ENCODE data around the gene ZDHHC12. TPM values are rescaled to one million over a fixed set of nuclear protein-coding genes. Genes with fewer than 3 reads are reported as not detected.
"Not testable (repeated sequence)": the region's sequence is repeated elsewhere in the genome, so short reads cannot be mapped to it uniquely, and the experiment has no call there.

ZDHHC12 gene
- total RNA-seq, 1 donor from 2014 or later: 52.1 TPM

DNA sequence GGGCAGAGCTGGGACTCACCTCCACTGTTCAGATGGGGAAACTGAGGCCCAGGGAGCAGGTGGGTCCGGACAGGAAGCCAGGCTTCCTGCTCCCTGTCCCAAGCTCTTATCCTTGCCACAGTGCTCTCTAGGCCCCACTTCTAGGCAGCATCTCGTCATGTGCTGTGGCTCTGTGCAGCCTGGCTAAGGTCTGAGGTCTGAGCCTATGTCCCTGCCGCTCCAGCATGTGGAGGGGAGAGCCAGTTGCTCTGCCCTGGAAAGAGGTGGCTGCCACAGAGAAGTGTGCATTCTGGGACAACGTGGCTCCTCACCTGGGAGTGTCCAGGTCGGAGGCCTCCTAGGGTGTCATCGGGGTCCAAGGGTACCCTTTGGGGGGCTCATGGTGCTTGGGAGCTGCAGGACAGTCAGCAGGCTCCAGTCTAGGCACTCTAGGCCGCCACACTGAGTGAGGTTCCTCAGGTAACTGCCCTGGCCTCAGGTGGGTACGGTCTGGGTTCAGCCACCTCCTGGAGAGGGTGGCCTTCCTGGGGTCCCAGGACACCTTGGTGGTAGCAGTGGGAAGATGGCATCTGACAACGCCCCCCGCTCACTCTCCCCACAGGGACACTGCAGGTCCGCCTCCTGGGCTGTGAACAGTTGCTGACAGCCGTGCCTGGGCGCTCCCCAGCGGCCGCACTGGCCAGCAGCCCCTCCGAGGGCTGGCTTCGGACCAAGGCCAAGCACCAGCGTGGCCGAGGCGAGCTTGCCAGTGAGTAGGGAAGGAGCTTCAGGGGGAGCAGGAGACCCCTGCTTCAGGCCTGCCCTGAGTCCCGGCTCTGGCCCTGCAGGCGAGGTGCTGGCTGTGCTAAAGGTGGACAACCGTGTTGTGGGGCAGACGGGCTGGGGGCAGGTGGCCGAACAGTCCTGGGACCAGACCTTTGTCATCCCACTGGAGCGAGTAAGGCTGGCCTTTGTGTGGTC lies 11.2 kb downstream of the ZDHHC12 start:
- no peak for DNase-seq (ENCODE audit: extremely low read depth, low read depth, low spot score)

DNA sequence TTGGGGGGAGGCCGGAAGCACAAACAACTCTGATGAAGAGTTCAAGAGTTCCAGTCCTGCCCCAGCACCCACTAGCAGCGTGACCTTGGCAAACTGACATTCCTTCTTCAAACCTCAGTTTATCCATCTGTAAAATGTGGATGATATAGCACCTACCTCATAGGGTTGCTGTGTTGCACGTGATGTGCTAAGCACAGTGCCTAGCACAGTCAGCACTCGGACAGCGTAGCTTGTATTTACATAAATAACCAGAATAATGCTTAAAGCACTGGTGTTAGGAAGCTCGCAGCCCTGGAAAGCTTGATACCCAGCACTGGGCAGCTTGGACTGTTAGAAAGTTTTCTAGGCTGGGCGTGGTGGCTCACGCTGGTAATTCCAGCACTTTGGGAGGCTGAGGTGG lies 16.5 kb downstream of the ZDHHC12 start:
- DNase-seq (ENCODE audit: extremely low read depth, low read depth, low spot score): no peak

DNA sequence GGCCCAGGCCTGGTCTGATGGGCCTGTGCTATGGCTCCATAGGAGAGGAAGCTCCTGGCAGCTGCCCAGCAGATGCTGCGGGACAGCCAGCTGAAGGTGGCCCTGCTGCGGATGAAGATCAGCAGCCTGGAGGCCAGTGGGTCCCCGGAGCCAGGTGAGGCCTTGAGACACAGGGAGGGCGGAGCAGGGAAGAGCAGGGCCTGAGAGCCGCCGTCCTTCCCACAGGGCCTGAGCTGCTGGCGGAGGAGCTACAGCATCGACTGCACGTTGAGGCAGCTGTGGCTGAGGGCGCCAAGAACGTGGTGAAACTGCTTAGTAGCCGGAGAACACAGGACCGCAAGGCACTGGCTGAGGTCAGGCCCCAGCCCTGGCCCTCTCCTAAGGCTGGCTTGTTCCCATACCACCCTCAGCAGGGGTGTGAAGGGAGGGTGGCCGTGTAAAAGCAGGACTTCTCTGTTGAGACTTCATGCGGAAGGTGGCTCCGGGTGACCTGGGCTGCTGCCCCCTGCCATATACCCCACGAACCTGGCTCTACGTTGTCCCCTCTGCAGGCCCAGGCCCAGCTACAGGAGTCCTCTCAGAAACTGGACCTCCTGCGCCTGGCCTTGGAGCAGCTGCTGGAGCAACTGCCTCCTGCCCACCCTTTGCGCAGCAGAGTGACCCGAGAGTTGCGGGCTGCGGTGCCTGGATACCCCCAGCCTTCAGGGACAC lies 17.1 kb downstream of the ZDHHC12 start:
- no peak for DNase-seq (ENCODE audit: extremely low read depth, low read depth, low spot score)

DNA sequence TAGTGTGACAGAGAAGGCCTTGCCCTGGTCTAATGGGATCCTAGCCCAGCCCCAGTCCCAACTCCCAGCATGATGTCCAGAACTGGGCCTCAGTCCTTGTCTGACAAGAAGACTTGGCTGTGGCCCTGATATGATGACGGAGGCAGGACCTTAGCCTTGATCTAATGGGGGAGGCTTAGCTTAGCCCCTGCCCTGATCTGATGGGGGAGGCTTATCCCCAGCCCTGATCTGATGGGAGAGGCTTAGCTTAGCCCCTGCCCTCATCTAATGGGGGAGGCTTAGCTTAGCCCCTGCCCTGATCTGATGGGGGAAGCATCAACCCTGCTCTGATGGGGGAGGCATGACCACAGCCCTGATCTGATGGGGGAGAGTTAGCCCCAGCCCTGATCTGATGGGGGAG lies 17.9 kb downstream of the ZDHHC12 start:
- DNase-seq (ENCODE audit: extremely low read depth, low read depth, low spot score): no peak

DNA sequence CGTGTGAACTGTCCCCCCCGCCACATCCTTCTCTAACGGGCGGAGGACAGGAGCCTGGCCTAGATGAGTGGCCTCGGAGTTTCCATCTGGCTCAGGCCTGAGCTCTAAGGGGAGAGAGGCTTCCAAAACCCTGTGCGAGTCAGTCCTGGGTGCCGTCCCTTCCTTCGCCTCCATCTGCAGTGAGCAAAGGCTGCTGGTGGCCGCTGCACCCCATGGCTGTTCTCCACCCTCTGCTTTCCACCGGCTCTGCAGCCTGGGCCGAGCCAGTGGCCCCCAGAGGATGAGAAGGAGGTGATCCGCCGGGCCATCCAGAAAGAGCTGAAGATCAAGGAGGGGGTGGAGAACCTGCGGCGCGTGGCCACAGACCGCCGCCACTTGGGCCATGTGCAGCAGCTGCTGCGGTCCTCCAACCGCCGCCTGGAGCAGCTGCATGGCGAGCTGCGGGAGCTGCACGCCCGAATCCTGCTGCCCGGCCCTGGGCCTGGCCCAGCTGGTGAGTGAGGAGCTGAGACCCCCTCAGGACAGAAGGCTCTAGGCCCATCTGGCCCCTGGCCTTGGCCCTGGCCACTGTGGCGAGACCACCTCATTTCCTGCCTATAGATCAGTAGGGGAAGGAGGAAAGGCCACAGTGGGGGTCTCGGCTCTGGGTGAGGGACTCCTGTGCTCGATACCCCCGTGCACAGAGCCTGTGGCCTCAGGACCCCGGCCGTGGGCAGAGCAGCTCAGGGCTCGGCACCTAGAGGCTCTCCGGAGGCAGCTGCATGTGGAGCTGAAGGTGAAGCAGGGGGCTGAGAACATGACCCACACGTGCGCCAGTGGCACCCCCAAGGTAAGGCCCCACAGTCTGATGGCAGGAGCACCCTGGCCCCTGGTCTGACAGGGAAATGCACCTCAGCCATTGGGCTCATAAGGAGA lies 18.6 kb downstream of the ZDHHC12 start:
- no peak for DNase-seq (ENCODE audit: extremely low read depth, low read depth, low spot score)

DNA sequence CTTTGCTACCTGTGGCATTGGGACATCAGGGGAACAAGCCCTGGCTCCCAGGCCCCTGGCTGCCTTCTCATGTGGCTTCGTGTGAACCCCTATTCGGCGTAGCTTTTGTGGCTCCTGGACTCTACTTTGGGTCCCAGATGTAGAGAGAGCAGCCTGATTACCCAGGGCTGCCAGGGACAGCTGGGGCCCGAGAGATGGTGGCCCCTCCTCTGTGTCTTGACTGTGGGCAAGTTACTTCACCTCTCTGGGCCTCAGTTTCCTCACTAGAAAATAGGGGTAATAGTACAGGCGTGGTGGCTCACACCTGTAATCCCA lies 19.6 kb downstream of the ZDHHC12 start:
- no peak for DNase-seq (ENCODE audit: extremely low read depth, low read depth, low spot score)

DNA sequence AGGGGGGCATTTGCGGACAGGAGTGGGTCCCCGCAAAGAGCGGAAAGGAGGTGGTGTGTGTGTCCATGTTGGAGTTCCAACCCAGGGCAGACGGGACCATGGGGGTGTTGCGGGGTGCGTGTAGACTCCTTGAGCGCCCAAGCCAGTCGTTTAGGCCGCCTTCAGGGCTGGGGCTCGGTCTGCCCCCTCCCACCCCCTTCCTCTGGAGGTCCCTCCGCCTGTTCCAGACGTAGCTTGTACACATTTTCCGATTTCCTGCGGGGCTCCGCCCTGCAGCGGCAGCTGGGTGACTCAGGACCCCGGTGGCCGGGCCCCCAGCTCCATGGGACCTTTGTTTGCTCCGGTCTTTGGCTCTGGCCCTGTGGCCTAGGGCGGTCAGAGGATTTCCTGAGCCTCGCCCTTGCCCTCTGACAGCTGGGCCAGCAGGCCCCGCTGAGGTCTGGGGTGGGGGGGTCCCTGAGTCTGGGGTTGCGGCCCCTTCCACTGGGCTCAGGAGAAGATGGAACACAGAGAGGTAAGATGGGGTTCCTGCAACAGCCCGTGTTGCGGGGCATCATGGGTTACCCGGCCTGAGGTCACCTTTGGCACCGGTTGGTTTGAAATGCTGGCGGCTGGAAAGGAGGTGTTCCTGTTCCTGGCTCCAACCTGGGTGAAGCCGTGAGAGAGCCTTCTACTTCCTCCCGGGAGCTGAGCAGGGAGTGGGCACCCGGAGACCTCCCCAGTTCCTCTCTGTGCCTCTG lies 20.1 kb downstream of the ZDHHC12 start:
- no peak for DNase-seq (ENCODE audit: extremely low read depth, low read depth, low spot score)

DNA sequence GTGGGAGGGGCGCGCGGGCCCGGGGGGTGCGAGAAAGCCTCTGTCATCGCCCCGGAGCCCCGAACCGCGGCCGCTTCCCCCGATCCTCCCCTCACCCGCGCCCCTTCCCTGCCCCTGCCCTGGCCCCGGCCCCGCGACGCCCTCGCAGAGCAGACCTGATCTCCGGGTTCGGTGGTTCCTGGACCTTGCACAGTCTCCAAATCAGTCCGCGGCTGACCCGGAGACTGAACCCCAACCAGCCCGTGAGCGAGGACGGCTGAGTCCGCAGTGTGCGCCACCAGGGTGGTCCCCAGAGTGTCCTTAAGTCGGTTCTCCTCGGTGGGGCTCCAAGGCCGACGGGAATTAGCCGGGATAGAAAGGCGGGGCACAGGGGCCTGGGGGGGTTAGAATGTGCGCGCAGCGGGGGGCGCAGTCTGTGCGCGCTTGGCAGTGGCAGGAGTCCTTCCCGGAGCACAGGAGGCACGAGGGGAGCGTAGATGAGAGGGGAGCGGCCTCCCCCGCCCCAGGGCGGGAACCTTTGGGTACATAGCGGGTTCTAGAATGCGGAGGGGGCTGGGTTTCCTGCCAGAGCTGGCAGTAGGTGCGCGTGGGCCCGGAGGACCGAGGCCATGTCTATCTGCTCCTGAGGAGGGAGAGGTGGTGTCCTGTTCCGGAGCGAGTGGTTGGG lies 20.8 kb downstream of the ZDHHC12 start:
- no peak for DNase-seq (ENCODE audit: extremely low read depth, low read depth, low spot score)

DNA sequence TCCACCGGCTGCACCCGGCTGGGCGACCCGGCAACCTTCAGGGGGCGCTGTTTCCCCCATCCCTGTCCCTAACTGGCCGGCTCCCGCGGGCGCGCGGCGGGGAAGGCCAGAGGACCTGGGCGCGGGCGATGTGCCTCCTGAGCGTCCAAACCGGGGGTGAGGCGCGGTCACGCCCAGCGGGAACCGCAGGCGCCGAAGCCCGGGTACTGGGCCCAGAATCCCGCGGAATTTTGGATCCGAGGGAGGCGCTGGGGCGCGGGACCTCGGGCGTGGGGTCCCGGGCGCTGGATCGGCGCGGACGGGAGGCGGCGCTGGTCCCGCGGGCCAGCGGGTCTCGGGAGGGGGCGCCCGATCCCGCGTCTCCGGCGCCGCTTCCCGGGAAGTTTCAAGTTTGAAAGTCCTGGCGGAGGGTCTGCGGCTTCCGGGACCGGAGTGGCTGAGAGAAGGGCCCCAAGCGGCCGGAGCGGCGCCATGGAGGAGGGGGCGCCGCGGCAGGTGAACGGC lies 21.4 kb downstream of the ZDHHC12 start, which contains the start of gene PKN3:
Gene PKN3, plus strand, starts transcription at position 59 of the 504 bp plus-strand sequence. Its CDS starts 413 bp downstream, at position 472.
- no peak for DNase-seq (ENCODE audit: extremely low read depth, low read depth, low spot score)

DNA sequence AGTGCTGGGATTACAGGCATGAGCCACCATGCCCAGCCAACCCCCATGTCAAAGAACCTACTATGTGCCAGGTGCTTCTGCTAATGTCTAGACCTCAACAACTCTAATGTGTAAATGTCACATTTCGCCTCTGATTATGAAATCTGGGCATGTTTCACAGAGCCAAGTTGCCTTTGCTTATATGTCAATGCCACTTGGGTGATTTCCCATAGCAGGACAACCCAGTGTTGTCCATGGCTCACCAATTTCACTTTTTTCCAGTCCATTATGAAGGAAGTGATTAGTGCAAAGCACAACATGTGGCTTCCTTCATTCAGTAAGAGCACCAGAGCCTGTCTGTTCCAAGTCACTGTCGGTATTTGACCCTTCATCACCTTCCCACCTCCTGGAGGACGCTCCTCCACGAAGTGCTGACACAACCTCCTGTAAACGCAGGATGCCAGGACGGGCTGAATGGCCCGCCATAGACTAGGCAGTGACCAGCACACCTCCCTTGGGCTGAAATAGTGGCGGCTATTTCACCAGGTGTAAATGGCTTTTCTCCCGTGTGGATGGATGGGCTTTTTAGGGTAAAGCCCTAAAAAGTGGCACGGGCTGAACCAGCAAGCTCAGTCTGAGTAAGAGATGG lies 22.6 kb downstream of the ZDHHC12 start:
- DNase-seq (ENCODE audit: extremely low read depth, low read depth, low spot score): no peak

DNA sequence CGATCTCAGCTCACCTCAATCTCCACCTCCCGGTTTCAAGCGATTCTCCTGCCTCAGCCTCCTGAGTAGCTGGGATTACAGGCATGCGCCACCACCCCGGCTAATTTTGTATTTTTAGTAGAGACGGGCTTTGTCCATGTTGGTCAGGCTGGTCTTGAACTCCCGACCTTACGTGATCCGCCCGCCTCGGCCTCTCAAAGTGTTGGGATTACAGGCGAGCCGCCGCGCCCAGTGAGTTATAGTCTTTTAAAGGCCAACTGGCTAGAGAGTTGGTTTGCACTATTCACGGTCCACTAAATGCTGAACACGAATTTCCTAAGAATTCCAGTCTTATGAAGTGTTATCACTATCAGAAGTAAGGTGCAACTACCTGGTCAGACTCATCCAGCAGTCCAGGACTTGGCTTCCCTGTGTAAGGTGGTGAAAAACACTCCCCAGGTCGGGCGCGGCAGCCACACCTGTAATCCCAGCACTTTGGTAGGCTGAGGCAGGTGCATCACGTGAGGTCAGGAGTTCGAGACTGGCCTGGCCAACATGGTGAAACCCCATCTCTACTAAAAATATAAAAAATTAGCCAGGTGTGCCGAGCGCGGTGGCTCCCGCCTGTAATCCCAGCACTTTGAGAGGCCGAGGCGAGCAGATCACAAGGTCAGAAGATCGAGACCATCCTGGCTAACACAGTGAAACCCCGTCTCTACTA lies 24.7 kb downstream of the ZDHHC12 start:
- not testable (repeated sequence) for DNase-seq (ENCODE audit: extremely low read depth, low read depth, low spot score)

DNA sequence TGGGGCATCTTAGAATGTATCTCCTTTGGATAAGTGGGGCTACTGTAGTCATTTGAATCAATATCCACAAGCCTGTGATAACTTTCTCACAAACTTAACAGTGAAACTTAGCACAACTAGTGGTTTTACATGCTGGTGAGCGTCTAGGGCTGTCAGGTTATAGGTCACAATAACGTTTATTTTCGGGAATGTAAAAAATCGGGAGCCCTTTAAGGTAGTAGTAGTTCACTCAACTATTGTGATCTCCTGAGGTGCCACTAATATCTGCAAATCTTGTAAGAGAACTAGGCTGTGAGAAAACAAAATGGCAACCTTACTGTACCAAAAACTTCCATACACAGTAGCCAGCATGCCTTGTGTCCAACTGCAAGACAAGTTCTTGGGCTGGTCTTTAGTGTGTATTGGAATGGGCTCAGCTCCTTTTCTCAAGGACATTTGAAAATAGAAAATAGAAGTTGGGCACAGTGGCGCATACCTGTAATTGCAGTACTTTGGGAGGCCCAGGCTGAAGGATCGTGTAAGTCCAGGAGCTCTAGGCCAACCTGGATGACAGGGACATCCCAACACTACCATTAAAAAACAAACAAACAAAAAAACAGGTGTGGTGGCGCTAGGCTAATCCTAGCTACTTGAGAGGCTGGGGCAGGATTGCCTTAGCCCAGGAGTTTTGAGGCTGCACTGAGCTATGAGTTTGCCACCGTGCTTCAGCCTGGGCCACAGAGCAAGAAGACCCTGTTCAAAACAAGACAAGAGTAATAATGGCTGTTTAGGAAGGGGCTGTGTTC lies 26.8 kb downstream of the ZDHHC12 start:
- no peak for DNase-seq (ENCODE audit: extremely low read depth, low read depth, low spot score)

DNA sequence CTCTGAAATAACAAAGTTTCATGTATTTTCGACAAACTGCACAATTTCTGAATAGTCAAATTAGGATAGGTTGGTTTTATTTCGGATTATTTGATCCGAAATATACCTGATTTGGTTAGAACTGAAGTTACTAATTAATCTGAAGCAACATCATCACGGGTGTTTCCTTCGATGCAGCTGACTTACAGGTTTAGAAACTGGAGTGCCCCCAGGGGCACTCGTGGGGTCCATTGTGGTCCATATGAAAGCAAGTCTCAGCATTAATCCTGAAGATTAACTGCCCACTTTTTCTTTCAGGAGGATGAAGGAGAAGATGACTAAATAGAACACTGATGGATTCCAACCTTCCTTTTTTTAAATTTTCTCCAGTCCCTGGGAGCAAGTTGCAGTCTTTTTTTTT lies 29.6 kb downstream of the ZDHHC12 start:
- DNase-seq (ENCODE audit: extremely low read depth, low read depth, low spot score): no peak

DNA sequence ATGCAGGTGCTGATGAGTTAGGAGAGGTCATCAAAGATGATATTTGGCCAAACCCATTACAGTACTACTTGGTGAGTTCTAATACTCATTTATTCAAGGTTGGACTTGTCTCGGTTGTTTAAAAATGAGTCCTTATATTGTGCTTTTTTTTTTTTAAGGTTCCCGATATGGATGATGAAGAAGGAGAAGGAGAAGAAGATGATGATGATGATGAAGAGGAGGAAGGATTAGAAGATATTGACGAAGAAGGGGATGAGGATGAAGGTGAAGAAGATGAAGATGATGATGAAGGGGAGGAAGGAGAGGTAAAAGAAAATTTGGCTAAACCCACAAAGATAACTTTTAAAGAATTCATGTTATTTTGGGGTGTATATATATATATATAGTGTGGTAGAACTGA lies 30.2 kb downstream of the ZDHHC12 start:
- not testable (repeated sequence) for DNase-seq (ENCODE audit: extremely low read depth, low read depth, low spot score)

DNA sequence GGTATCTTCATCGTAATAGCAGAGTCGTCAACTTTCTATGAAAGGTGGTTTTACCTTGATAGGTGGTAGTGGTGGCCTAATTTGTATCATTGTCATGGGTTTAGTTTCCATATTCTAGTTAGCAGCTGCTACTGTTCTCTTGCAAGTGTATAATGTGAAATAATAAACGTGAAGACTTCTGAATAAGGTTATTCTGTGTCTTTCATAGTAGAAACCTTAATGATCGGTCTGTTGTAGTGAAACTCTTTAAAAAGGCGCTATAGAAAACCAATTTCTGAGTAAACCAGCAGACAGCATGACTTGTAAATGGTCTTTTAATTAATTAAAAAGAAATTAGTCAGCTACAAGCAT lies 33.3 kb downstream of the ZDHHC12 start:
- DNase-seq (ENCODE audit: extremely low read depth, low read depth, low spot score): no peak

DNA sequence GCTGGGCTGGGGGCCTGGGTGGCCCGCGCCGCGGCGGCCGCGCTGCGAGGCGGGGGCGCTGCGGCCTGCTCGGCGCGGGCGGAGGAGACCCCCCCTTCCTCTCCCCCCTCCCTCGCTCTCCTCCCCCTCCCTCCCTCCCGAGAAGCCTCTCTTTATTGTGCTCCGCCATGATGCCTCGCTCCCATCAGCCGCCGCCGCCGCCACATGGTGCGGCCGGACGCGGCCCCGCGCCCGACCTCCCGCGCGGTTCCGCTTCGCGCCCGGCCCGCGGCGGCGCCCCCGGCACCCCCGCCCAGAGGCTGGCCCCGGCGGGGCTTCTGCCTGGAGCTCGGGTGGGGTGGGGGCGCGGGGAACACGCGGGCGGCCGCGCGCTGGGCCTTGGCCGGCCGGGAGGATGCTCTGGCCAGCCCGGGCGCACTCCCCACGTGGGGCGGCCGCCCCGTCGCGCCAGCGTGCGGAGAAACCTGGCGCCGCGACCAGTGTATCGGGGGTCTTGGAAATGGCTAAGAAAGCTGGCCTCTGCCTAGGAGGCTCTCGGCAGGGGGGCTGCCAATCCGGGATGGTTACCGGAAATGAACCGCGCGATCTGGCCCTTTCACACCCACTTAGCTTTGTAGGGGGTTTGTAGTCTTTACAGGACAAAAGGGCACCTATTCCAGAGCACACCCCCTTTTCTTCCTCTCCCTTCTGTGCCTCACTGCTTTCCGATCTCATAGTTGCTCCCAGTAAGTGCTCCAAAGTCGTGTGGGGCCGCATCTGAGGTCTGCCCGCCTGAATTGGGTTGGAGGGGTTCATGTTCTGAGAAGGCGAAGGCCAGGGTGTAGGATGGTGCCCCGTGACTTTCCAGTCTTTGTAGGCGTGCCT lies 33.9 kb downstream of the ZDHHC12 start:
- no peak for DNase-seq (ENCODE audit: extremely low read depth, low read depth, low spot score)

DNA sequence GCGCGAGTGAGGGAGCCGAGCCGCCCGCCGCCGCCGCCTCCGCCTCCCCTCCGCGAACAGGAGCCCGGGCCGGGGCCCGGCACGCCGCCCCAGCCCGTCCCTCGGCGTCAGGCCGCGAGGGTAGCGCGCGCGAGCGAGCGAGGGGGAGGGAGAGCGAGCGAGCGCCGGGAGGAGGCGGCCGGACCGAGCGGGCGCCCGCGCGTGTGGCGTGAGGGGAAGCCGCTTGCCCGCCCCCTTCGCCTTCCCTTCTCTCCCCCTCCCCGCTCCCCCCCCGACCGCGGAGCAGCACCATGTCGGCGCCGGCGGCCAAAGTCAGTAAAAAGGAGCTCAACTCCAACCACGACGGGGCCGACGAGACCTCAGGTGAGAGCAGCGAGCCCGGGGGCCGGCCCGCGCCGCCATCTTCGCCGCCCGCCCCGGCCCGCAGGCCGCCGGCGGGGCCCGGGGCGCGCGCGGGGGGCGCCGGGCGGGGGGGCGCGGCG lies 34.6 kb downstream of the ZDHHC12 start:
- DNase-seq (ENCODE audit: extremely low read depth, low read depth, low spot score): no peak

All from glomerular endothelial cell (primary cell).